Renal pelvis (tissue), 4 donors: ENCODE data around the gene PPM1J. TPM values are rescaled to one million over a fixed set of nuclear protein-coding genes. Genes with fewer than 3 reads are reported as not detected.

ENCODE experiments used
- DNase-seq: peaks from one replicate; pipeline ENCODE4 v3.0.0-alpha.2; 2013
- polyA plus RNA-seq, 3 donors: library from polyadenylated mRNA; unstranded; fragments of 120-200 nt; gene quantifications; one replicate each; pipeline ENCODE4 v1.2.1, GENCODE V29; 2013; ENCODE audit not compliant: insufficient read length in 3 of 3

PPM1J gene
- polyA plus RNA-seq, 3 donors = 1.3 to 2.0 (median 1.5) TPM

- peak; percentile 72 for DNase-seq
Measured at GRCh38 chr1:112706505-112707220, 8.5 kb downstream of the PPM1J start, which contains the start of gene RHOC. RHOC (minus strand) TSS chr1:112707127; CDS start chr1:112703799, 3,328 bp downstream.

GRCh38 chr1:112704934-112705627 is 10.1 kb downstream of the PPM1J start:
- DNase-seq = peak; percentile 96

DNA sequence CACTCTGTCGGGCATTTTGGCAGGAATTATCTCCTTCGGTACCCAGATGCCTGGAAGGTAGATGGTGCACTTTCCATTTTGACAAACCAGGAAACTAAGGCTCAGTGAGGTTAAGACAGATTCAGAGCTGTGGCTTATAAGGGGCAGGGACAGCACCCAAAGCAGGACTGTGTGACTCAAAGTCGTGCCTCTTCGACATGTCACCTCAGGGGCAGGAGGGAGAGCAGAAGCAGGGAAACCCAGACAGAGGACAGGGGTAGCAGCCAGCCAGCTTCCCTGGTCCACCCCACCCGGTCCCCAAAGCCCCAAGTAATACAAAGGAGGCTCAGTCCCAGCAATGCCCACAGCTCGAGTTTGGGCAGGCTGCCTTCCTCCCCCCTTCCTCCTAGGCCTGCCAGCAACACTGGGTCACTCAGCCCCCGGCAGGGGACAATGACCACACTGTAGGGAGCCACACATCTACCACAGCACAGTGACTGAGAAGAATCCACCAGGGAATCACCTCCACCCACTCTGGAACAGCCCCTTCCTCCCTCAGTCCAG is 10.7 kb downstream of the PPM1J start:
- DNase-seq = no peak

- DNase-seq = no peak
Measured at GRCh38 chr1:112703706-112704105, 11.4 kb downstream of the PPM1J start.

DNA sequence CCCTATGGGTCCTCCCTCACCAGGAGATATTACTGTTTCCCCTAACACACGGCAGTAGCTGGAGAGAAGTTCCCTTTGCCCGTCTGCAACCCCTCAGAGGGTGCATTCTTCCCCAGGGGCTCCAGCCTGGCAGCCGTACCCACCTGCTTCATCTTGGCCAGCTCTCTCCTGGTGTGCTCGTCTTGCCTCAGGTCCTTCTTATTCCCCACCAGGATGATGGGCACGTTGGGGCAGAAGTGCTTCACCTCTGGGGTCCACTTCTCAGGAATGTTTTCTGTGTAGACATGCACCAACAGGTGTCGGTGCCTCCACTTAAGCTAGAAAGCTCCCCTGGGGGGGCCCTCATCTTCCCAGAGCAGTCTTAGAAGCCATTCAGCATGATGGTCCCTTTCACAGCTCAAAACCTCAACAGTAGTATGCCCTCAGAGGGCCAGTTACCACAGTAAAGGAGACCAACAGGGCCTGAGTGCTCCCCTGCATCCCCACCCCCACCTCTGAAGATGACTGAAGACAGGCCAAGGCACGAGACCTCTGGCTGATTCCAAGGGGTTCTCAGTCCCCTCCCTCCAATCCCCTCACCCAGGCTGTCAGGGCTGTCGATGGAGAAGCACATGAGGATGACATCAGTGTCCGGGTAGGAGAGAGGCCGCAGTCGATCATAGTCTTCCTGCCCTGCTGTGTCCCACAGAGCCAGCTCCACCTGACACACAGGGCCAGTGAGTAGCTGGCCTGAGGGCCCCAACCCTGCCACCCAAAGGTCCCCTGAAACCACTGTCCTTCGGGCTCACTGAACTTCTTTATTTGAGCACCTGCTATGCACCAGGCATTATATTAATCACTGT is 12.5 kb downstream of the PPM1J start:
- no peak for DNase-seq

GRCh38 chr1:112702067-112702395 is 13.1 kb downstream of the PPM1J start:
- no peak for DNase-seq

DNA sequence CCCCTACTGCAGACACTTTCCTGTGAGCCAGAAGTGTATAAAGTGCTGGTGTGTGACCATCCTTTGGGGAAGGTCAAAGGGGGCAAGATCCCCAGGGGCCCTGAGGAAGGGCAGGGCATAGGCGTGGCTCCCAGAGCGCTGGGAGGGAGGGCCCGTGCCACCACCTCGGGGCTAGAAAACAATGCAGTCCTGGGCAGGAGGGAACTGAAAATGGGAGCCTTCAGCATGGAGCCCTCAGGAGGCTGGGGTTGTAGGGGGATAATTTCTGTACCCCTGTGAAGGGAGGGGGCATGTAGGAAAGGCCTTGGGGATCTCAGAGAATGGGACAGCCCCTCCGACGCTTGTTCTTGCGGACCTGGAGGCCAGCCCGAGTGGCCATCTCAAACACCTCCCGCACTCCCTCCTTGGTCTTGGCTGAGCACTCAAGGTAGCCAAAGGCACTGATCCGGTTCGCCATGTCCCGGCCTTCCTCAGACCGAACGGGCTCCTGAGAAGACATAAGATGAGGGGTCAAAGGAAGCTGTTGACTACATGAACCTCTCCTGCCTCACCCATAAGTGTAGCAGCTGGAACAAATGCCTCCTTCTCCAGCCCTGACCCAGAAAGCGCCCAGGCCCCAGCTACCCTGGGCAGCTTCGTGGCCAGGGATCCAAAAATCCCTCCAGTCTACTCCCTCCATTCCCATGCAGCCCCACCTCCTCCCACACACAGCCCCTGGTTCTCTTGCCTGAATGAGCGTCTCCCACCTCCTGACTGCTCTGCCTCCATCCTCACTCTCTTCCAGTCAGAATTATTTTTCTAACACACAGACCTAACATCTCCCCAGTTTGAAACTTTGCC is 13.7 kb downstream of the PPM1J start:
- no peak for DNase-seq

- DNase-seq = peak; percentile 93
Measured at GRCh38 chr1:112700290-112701226, 14.6 kb downstream of the PPM1J start.

DNA sequence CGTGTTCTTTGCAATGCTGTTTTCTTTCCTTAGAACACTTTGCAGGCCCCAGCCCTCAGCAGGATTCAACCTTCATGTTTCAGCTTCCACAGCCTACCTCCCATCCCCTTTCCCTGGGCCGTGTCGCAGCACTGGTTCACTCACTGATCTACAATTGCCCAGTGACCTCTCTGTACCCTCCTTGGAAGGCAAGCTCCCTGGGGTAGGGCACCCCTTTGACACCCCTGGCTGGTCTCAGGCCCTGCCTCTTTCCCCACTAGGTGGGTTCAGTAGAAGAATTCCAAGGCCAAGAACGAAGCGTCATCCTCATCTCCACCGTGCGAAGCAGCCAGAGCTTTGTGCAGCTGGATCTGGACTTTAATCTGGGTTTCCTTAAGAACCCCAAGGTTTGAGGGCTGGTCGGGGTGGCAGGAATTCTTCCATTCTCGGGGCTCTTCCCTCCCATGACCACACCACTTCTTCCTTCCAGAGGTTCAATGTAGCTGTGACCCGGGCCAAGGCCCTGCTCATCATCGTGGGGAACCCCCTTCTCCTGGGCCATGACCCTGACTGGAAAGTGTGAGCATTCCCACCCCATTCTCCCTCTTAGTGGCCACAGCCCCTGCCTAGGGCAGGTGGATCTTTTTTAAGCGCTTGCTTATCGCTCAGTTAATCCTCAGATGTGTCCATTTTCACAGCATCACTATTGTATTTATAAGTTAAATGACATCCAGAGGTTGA is 15.5 kb downstream of the PPM1J start:
- no peak for DNase-seq

GRCh38 chr1:112698366-112699310 is 16.5 kb downstream of the PPM1J start:
- DNase-seq = no peak

DNA sequence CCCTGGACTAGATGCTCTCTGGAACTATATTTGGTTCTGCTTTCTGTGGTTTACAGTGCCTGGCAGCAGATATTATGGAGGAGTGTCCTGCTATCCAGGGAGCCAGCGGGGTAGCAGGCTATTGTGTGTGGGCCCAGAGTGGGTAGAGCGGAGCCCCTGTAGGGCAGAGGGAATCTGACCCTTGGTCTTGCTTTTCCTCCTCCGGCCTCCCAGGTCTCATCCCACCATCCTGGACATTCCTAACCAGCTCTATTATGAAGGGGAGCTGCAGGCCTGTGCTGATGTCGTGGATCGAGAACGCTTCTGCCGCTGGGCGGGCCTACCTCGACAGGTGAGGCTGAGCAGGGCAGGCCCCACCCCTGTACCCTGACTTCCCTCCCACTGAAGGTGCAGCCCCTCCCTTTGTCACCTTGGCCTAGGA is 17.3 kb downstream of the PPM1J start:
- no peak for DNase-seq

- no peak for DNase-seq
Measured at GRCh38 chr1:112696578-112697314, 18.4 kb downstream of the PPM1J start.

- no peak for DNase-seq
Measured at GRCh38 chr1:112695276-112695675, 19.9 kb downstream of the PPM1J start.

GRCh38 chr1:112694363-112694929 is 20.7 kb downstream of the PPM1J start:
- DNase-seq = no peak

GRCh38 chr1:112693821-112694220 is 21.3 kb downstream of the PPM1J start:
- no peak for DNase-seq

DNA sequence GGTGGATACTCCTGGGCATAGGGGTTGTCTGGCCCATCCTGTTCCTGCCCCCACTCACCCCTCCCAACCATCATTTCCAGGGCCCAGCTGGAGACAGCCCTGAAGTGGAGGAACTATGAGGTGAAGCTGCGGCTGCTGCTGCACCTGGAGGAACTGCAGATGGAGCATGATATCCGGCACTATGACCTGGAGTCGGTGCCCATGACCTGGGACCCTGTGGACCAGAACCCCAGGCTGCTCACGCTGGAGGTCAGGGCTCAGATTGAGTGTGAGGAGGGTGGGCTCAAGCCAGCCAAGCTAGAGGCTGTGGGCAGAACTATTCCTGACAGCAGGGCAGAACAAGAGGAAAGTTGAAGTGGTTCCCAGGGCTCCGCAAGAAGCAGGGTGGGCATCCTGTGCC is 22.5 kb downstream of the PPM1J start:
- no peak for DNase-seq

DNA sequence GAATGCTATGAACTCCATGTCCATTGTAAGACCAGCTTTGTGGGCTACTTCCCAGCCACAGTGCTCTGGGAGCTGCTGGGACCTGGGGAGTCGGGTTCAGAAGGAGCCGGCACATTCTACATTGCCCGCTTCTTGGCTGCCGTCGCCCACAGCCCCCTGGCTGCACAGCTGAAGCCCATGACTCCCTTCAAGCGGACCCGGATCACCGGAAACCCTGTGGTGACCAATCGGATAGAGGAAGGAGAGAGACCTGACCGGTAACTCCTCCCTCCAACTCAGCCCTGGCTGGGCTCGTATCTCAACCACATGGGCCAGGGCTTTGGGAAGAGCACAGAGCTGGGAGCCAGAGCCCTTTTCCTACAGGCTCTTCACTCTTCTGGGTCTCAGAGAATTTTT is 25.3 kb downstream of the PPM1J start:
- no peak for DNase-seq
